HG03520 (cell line): Measurements from ENCODE around the gene ARID3C.

Source experiments
- ATAC-seq: cut with Tn5 transposase; IDR thresholded peaks from one replicate; pipeline ENCODE4 v1.9.1; 2021; ENCODE audit warnings: mild to moderate bottlenecking, moderate library complexity; ENCODE audit not compliant: unreplicated experiment

The ARID3C gene

GRCh38 chr9:34578241-34579103, 50.4 kb downstream of the ARID3C start:
- ATAC-seq = no peak

DNA sequence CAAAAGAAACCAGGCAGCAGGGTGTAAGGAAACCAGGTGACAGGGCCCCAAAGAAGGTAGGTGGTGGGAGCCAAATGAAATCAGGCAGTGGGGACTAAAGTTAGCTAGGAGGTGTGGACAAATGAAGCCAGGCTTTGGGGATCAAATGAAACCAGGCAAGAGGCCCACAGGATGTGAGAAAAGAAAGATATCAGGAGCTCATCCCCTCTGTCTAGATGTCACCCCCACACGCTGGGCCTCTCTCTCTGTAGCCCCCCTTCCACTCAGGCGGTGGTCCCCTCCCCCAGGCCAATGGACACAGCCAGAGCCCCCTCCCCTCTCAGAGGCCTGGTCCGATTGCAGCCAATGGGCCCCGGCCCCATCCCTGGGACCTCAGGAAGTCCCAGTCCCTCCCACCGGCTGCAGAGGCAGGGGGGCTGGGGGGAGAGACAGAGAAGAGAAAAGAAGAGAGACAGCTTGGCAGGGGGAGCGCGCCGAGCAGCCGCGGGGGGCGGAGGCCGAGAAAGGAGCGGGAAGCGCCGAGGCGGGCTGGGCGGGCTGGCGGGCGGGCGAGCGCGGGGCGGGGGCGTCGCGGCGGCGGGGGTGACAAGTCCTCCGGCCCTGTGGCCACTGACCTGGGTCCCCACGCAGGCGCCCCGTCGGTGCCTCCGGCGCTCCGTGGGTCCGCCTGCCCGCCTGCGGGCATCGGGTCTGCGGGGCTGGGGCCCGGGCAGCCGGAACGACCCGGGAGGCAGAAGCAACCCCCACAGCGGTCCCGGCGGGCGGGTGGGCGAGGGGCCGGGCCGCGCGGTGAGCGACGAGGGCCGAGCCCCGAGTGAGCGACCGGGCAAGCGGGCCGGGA, 51.2 kb downstream of the ARID3C start:
- no peak for ATAC-seq

- ATAC-seq = no peak
Observed at GRCh38 chr9:34576597-34577399, 52.1 kb downstream of the ARID3C start.

- ATAC-seq = no peak
Observed at GRCh38 chr9:34575862-34576596, 52.8 kb downstream of the ARID3C start.

DNA sequence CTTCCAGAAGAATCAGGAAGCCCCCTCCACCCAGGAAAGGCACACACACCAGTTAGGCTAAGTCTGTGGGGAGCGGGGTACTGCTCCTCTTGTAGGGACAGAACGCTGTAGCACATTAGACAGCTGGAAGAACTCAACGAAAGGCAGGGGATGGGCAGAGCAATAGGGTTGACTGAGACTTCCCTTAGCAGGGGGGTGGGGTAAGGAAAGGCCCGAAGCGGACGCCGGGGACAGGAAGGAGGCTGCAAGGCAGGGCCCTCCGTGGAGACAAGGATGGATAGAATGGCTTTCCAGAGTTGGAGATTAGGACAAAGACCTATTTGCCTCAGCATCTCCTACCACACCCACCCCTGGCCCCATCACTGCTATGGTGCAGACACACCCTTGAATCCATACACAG, 53.6 kb downstream of the ARID3C start:
- no peak for ATAC-seq

DNA sequence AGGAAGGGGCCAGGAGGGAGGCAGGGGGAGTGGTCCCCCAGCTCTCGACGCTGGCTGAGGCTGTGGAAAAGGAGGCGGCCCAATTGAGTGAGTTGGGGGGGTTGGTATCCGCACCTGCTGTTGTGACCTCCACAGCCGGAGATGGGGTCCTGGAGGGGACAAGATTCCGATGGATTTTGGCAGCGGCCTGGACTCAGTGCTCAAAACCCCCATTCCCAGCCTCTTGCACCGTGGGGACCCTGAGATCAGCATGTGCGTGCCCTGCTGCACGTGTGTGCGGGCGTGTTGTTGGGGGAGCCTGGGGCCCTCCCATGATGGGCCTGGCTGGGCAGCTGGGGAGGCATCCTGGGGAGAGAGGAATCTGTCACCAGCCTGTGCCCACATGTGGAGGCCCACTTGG, 54.3 kb downstream of the ARID3C start:
- no peak for ATAC-seq

DNA sequence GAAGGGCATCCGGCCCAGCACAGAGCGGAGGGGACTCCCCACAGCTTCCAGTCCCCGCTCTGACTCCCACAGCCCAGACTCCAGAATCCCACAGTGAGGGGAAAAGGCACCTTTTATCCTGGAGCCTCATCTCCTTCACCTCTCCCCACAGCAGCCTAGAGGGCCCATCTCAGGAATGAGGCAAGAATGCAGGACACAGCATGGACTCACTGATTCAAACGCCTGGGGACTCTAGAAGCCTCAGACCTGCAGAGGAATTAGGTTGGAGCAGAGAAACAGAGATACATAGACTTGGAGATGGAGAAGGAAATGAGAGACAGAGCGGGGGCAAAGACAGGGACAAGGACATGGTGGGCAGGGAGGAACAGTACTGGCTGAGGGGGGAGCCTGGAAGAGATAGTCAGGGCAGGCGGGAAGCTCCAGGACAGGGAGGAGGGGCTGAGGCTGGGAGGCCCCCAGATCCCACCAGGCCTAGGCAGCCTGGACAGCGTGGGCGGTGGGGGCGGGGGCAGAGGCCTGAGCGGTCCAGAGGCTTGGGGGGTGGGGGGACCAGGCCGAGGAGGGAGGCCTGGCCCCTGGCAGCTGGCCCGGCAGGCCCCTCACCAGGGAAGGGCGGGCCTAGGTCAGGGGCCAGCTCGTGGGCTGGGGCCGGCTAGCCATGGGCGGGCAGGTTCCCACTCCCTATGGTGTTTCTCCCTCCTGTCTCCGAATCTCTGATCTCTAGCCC, 55.1 kb downstream of the ARID3C start:
- ATAC-seq = no peak

DNA sequence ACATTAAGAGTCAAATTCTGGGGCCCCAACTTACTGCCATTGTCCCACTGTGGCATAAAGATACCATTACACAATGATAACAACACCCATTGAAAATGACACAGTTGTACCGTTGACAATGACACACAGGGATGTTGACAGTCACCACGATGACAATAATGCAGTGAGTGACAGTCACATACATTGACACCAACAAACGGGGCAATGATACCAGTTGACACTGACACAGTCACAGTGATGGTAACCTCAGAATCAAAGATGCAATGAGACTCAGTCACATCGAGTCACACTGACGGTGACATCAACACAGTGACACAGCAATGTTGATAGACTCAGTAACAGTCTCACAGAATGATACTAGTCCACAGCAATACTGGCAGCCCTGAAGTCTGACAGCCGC, 56.2 kb downstream of the ARID3C start:
- no peak for ATAC-seq

- no peak for ATAC-seq
Observed at GRCh38 chr9:34572092-34572491, 56.8 kb downstream of the ARID3C start.

GRCh38 chr9:34571481-34571810, 57.4 kb downstream of the ARID3C start:
- ATAC-seq = no peak
